Activated T-helper 2 cell treated with anti-CD3 and anti-CD28 coated beads, Interferon-gamma antibody, Interleukin-2, Interleukin-4, amounts not matched to agents 10 μg/mL and 5 μg/mL and 100 μg/mL, durations not matched to agents 14 hours and 24 hours and 36 hours (primary cell): ENCODE results near the gene SLC25A23. TPM values are rescaled to one million over a fixed set of nuclear protein-coding genes. Genes with fewer than 3 reads are reported as not detected.
"Not testable (repeated sequence)": the region's sequence is repeated elsewhere in the genome, so short reads cannot be mapped to it uniquely, and the experiment has no call there.

Experiments used
- DNase-seq: peaks from one replicate; pipeline ENCODE4 v3.0.0; 2021; ENCODE audit warnings: low spot score
- H3K27ac Mint-ChIP-seq: one replicate; pipeline ENCODE4 v1.8.0; 2021; ENCODE audit warnings: mixed read lengths
- H3K27me3 Mint-ChIP-seq: one replicate; pipeline ENCODE4 v1.8.0; 2021; ENCODE audit warnings: low read depth, mixed read lengths
- H3K36me3 Mint-ChIP-seq: one replicate; pipeline ENCODE4 v1.8.0; 2021; ENCODE audit warnings: low read depth, mixed read lengths
- H3K4me1 Mint-ChIP-seq: one replicate; pipeline ENCODE4 v1.8.0; 2021; ENCODE audit warnings: low read depth, mixed read lengths
- H3K4me3 Mint-ChIP-seq: one replicate; pipeline ENCODE4 v1.8.0; 2021; ENCODE audit warnings: low read depth, mild to moderate bottlenecking, moderate library complexity, mixed read lengths
- H3K9me3 Mint-ChIP-seq: one replicate; pipeline ENCODE4 v1.8.0; 2021; ENCODE audit warnings: mixed read lengths
- intact Hi-C: fragments of 100-400 bp; cut with micrococcal nuclease; formaldehyde crosslinking; loops from one replicate; pipeline ENCODE4 v1.15.1; 2023
- total RNA-seq: library from RNA; stranded (reverse); gene quantifications from 2 replicates; pipeline ENCODE4 v1.2.3, GENCODE V29; 2022

Gene SLC25A23
- total RNA-seq, result 20.1 and 27.3 TPM in 2 replicates

DNA sequence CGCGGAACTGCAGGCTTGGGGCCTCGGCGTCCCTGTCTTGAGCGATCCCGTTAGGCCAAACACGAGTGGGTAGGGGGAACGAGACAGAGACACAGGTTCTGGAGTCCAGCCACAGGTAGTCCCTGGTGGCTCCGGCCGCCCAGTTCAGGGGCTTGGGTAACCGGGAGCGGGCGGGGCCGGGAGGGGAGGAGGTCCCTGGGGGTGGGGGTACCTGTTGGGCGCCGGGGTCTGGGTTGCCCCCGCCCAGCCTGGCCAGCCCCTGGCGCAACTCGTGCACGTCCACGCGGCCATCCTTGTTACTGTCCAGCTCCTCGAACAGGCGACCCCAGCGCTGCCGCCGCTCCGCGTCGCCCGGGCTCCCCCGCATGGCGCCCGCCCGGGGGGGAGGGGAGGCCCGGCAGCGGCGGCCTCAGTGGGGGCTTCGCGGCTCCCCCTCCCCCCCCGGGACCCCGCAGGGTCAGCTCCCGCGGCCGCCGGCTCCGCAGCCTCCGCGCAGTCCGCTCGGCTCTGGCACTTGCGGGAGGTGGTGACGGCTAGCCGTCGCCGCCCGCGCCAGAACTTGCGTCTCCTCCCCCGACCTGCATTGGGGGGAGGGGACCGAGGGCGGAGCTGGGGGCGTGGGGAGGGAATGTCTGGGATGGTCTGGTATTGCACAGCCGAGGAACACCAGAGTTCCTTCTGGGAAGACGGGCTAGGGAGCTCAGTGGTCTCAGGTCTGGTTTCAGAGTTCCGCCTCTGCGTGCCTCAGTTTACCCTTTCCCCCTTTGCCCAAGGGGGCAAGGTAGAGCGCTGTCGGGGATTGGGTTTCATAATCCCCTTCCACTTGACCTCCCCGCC, at the start of gene SLC25A23:
Gene SLC25A23 (minus strand): TSS at position 531 of the 837 bp plus-strand sequence. CDS start 164 bp downstream, at position 367.
- Mint-ChIP-seq H3K27me3 (no peaks in the 10 kb centered on the region), H3K4me3 (peak within 1 kb of the TSS; percentile 88), H3K4me1 (peaks cover 8% of the 10 kb centered on the region), H3K36me3 (peaks cover 20% of the 10 kb centered on the region), H3K27ac (peak within 1 kb of the TSS; percentile 48), H3K9me3 (peaks cover 9% of the 10 kb centered on the region)
- intact Hi-C loops, result loop anchor here (1.0 kb wide), 2 partner anchors 34 to 57 kb away; no protein-coding TSS in a partner anchor
- peak; percentile 53 for DNase-seq

- intact Hi-C loops, result loop anchor here (10.0 kb wide), 1 partner anchor 83 kb away; the partner anchor contains the start of gene KHSRP
- not testable (repeated sequence) for H3K4me1 Mint-ChIP-seq, H3K27me3 Mint-ChIP-seq, H3K27ac Mint-ChIP-seq, H3K9me3 Mint-ChIP-seq, DNase-seq, H3K36me3 Mint-ChIP-seq, H3K4me3 Mint-ChIP-seq
Observed at GRCh38 chr19:6508028-6508771, 48.6 kb upstream of the SLC25A23 start.

- Mint-ChIP-seq H3K27ac (no peak overlapping the region), H3K4me3 (peak overlapping the region; percentile 67), H3K27me3 (peaks cover 6% of the 10 kb centered on the region), H3K9me3 (no peaks in the 10 kb centered on the region), H3K4me1 (peaks cover 14% of the 10 kb centered on the region), H3K36me3 (no peaks in the 10 kb centered on the region)
- no peak for DNase-seq
- intact Hi-C loops, result loop anchor here (10.0 kb wide), 1 partner anchor 79 kb away; the partner anchor contains the start of gene KHSRP
Observed at GRCh38 chr19:6503407-6504201, 44.0 kb upstream of the SLC25A23 start.

DNA sequence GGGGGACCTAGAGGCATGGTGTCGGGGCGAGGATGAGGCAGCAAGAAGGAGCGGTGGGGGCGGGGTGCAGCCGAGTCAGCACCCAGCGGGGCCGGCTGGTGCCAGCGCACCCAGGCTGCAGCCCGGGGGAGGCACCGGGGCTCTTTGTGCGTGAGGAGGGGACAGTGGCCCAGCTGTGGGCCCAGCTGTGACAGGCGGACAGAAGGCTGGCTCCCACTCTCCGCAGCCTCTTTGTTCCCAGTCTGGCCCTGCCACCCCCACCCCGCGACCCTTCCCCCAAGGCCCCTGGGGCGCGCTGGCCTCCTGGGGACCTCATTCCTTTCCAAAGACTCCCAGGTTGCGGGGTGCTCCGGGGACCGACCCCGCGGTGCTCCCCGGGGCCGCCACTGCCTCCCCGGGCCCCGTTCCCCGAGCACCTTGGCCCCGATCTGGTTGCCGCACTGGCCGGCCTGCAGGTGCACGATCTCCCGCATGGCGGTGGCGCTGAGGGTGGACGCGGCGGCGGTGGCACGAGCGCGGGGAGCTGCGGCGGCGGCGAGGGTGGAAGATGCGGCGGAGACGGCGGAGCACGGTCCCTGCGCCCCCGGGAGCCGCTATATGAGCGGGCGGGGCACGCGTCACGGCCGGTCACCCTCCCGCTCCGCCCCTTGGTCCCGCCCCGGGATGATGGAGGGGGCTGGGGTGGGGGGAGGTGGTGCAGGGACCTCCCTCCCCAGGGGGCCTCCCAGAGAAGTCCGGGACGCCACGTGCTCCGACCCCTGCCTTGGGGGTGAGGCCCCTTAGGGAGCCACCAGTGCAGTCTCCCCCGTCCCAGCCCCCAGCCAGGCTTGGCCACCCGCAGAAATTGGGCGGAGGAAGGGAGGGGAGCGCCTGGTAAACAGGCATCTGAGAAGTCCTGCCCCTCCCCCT, 42.4 kb upstream of the SLC25A23 start, which contains the start of gene TUBB4A:
Gene TUBB4A (minus strand): TSS at position 570 of the 909 bp plus-strand sequence. CDS start 97 bp downstream, at position 473.
- Mint-ChIP-seq H3K9me3 (no peaks in the 10 kb centered on the region), H3K27me3 (peaks cover 6% of the 10 kb centered on the region), H3K4me1 (peaks cover 19% of the 10 kb centered on the region), H3K4me3 (peak within 1 kb of the TSS; percentile 80), H3K27ac (no peak within 1 kb of the TSS), H3K36me3 (no peaks in the 10 kb centered on the region)
- intact Hi-C loops, result loop anchor here (10.0 kb wide), 1 partner anchor 77 kb away; the partner anchor contains the start of gene KHSRP
- DNase-seq, result peak; percentile 42

- intact Hi-C loops, result loop anchor here (10.0 kb wide), 1 partner anchor 76 kb away; the partner anchor contains the start of gene KHSRP
- H3K4me3 Mint-ChIP-seq, result peak overlapping the region; percentile 80
- peaks cover 6% of the 10 kb centered on the region for H3K27me3 Mint-ChIP-seq
- no peak overlapping the region for H3K27ac Mint-ChIP-seq
- peaks cover 19% of the 10 kb centered on the region for H3K4me1 Mint-ChIP-seq
- H3K9me3 Mint-ChIP-seq, result no peaks in the 10 kb centered on the region
- no peak for DNase-seq
- no peaks in the 10 kb centered on the region for H3K36me3 Mint-ChIP-seq
Observed at GRCh38 chr19:6500837-6501739, 41.5 kb upstream of the SLC25A23 start.

GRCh38 chr19:6499052-6499790, 39.6 kb upstream of the SLC25A23 start:
- Mint-ChIP-seq H3K27ac (no peak overlapping the region), H3K9me3 (no peaks in the 10 kb centered on the region), H3K4me3 (no peak overlapping the region), H3K27me3 (peaks cover 6% of the 10 kb centered on the region), H3K36me3 (no peaks in the 10 kb centered on the region), H3K4me1 (peaks cover 14% of the 10 kb centered on the region)
- intact Hi-C loops, result no loop called here
- no peak for DNase-seq

DNA sequence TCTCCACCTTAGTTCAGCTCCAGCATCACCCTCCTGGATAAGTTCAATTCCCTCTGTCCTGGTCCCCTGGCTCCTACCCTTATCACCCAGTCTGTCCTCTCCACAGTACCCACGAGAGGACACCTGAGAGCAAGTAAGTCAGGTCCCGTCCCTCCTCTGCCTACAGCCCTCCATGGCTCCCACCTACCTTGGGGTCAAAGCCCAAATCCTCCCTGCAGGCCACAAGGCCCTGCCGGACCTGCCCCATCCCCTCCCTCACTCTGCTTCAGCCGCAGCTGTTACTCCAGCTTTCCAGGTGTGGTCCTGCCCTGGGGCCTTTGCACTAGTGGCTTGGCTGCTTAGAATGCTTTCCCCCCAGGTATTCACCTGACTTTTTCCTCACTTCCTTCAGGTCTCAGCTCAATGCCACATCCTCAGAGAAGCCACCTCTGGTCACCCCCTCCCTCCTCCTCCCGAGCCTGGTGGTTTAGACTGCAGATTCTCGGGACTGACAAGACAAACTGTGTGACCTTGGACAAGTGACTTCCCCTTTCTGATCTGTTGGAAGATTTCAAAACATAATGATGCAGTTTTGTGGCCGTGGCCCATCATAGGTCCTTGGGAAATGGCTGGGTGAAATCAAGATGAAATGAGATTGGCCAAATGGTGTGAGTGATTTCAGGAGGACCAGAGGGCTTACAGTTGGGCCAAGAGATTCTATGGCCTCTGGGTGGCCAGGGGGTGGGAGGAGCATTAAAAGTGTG, 38.9 kb upstream of the SLC25A23 start:
- no peaks in the 10 kb centered on the region for H3K36me3 Mint-ChIP-seq
- H3K9me3 Mint-ChIP-seq, result no peaks in the 10 kb centered on the region
- intact Hi-C loops, result no loop called here
- no peak overlapping the region for H3K27ac Mint-ChIP-seq
- no peak overlapping the region for H3K4me3 Mint-ChIP-seq
- H3K4me1 Mint-ChIP-seq, result peaks cover 12% of the 10 kb centered on the region
- no peak for DNase-seq
- H3K27me3 Mint-ChIP-seq, result peaks cover 6% of the 10 kb centered on the region

- peaks cover 2% of the 10 kb centered on the region for H3K27me3 Mint-ChIP-seq
- H3K27ac Mint-ChIP-seq, result no peak overlapping the region
- no peaks in the 10 kb centered on the region for H3K36me3 Mint-ChIP-seq
- H3K4me3 Mint-ChIP-seq, result no peak overlapping the region
- intact Hi-C loops, result no loop called here
- peaks cover 4% of the 10 kb centered on the region for H3K9me3 Mint-ChIP-seq
- no peak for DNase-seq
- H3K4me1 Mint-ChIP-seq, result peaks cover 9% of the 10 kb centered on the region
Observed at GRCh38 chr19:6495947-6496346, 36.4 kb upstream of the SLC25A23 start.

DNA sequence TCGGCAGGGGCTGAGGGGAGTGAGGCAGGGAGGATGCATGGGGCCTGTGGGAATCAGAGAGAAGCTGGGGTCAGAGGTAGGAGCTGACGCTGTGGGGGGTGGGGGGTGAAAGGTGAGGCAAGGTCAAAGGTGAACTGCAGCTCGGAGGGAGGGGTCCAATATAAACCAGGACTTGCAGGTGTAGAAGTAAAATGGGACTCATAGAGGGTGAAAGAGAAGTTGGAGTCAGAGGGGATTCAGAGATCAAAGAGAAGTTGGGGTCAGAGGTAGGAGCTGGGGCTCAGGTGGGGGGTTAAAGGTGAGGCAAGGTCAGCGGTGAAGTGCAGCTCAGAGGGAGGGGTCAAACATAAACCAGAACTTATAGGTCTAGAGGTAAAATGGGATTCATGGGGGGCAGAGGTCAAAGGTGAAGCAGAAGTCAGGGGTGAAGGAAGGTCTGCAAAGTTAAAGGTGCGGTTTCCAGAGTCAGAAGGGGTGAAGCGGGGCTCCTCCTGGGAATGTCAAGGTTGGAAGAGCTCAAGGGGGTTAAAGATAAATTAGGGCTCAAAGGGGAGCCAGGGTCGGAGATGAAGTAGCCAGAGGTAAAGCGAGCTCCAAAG, 34.9 kb upstream of the SLC25A23 start:
- Mint-ChIP-seq H3K4me3 (no peak overlapping the region), H3K4me1 (peaks cover 17% of the 10 kb centered on the region), H3K36me3 (no peaks in the 10 kb centered on the region), H3K9me3 (peaks cover 4% of the 10 kb centered on the region), H3K27me3 (no peaks in the 10 kb centered on the region), H3K27ac (no peak overlapping the region)
- no peak for DNase-seq
- intact Hi-C loops, result no loop called here
